ENCODE measurements around the gene RPS3. TPM values are rescaled to one million over a fixed set of nuclear protein-coding genes. Genes with fewer than 3 reads are reported as not detected.

The RPS3 gene
- total RNA-seq, 2 donors from 2014 or later: 2,923 to 3,877 TPM

DNA sequence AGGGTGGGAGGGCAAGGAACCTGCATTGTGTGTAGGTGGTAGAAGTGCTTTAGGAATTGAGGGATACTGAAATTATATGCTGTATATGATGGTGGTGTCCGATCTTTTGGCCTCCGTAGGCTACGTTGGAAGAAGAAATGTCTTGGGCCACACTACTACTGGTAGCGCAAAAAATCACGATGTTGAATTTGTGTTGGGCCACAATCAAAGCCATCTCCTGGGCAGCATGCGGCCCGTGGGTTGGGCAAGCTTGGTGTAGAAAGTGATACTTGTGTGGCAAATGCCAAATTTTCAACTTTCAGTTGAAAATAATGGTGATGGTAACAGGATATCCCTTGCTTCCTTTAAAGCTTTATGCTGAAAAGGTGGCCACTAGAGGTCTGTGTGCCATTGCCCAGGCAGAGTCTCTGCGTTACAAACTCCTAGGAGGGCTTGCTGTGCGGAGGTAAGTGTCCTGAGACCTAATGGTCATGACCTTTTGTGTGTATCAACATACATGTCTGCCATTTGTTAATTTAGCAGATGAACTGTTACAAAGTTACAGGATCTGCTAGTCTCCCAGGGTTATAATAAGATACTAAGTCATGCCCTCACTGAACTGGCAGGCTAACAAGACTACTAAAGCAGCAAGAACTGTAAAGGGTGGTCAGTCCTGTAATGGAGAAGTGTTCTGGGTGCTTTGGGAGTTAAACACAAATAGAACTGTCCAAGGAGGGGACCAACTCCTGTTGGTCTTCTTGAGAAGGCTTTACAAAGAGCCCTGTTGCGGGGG lies 2.9 kb downstream of the RPS3 start:
- Histone ChIP-seq H3K36me3 (ENCODE audit: control insufficient read depth, insufficient read depth, low read length) (peaks cover 72% of the 10 kb centered on the region), H3K9me3 (ENCODE audit: control insufficient read depth, low read length) (no peaks in the 10 kb centered on the region), H3K4me3 (ENCODE audit: low read length) (peak overlapping the region; percentile 95), H3K4me1 (ENCODE audit: control insufficient read depth, insufficient read depth, low read length) (peaks cover 31% of the 10 kb centered on the region), H3K27ac (ENCODE audit: low read depth, low read length) (no peak overlapping the region), H3K27me3 (ENCODE audit: control insufficient read depth, insufficient read depth, low read length, poor library complexity, severe bottlenecking) (no peaks in the 10 kb centered on the region), H3K9ac (ENCODE audit: extremely low read depth, low read length, poor library complexity, severe bottlenecking) (peak overlapping the region; percentile 36)
- WGBS, 2 experiments (ENCODE audit: insufficient coverage in 1 of 2, insufficient read length in 1 of 2): 95 to 96% methylated on average over 8 to 10 of the region's 10 CpGs
- Mint-ChIP-seq H3K9me3 (no peaks in the 10 kb centered on the region), H3K27ac (peak overlapping the region; percentile 99), H3K4me3 (peak overlapping the region; percentile 99), H3K36me3 (ENCODE audit: low read depth) (peaks cover 74% of the 10 kb centered on the region), H3K27me3 (ENCODE audit: insufficient read depth) (no peaks in the 10 kb centered on the region), H3K4me1 (peaks cover 52% of the 10 kb centered on the region)
- TF ChIP-seq, protein P1, sequence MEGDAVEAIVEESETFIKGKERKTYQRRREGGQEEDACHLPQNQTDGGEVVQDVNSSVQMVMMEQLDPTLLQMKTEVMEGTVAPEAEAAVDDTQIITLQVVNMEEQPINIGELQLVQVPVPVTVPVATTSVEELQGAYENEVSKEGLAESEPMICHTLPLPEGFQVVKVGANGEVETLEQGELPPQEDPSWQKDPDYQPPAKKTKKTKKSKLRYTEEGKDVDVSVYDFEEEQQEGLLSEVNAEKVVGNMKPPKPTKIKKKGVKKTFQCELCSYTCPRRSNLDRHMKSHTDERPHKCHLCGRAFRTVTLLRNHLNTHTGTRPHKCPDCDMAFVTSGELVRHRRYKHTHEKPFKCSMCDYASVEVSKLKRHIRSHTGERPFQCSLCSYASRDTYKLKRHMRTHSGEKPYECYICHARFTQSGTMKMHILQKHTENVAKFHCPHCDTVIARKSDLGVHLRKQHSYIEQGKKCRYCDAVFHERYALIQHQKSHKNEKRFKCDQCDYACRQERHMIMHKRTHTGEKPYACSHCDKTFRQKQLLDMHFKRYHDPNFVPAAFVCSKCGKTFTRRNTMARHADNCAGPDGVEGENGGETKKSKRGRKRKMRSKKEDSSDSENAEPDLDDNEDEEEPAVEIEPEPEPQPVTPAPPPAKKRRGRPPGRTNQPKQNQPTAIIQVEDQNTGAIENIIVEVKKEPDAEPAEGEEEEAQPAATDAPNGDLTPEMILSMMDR (conservative IDR thresholded peaks at IDR 0.05): peak; percentile 50
- no peak for DNase-seq

DNA sequence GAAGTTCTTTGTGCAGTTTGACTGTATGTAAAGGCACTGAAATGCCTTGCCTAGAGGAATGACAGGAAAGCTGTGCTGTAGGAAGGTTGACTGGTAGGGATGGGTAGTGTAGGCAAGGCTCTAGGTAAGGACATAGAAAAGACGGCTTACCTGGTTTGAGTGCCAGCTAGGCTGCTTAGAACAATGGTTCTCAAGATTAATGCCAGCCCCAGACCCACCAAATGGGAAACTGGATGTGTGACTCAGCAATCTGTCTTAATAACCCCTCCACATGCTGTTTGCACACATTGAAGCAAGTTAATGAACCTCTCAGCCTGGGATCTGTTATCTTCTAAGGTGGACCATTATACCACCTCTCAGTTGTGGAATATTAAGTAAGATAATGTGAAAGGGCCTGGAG lies 3.7 kb downstream of the RPS3 start:
- Histone ChIP-seq H3K27ac (ENCODE audit: low read depth, low read length) (no peak overlapping the region), H3K36me3 (ENCODE audit: control insufficient read depth, insufficient read depth, low read length) (peaks cover 81% of the 10 kb centered on the region), H3K27me3 (ENCODE audit: control insufficient read depth, insufficient read depth, low read length, poor library complexity, severe bottlenecking) (no peaks in the 10 kb centered on the region), H3K4me1 (ENCODE audit: control insufficient read depth, insufficient read depth, low read length) (peaks cover 31% of the 10 kb centered on the region), H3K4me3 (ENCODE audit: low read length) (peak overlapping the region; percentile 95), H3K9ac (ENCODE audit: extremely low read depth, low read length, poor library complexity, severe bottlenecking) (no peak overlapping the region), H3K9me3 (ENCODE audit: control insufficient read depth, low read length) (no peaks in the 10 kb centered on the region)
- no peaks in the 10 kb centered on the region for H3K9me3 Mint-ChIP-seq
- H3K27me3 Mint-ChIP-seq (ENCODE audit: insufficient read depth): no peaks in the 10 kb centered on the region
- no peak for DNase-seq
- TF ChIP-seq, protein P1 (conservative IDR thresholded peaks at IDR 0.05): no peak
- H3K36me3 Mint-ChIP-seq (ENCODE audit: low read depth): peaks cover 79% of the 10 kb centered on the region
- H3K4me3 Mint-ChIP-seq: peak overlapping the region; percentile 99
- peak overlapping the region; percentile 99 for H3K27ac Mint-ChIP-seq
- WGBS, 2 experiments (ENCODE audit: insufficient coverage in 1 of 2, insufficient read length in 1 of 2): 83 to 100% methylated on average over 1 of the region's 1 CpG
- H3K4me1 Mint-ChIP-seq: peaks cover 52% of the 10 kb centered on the region

DNA sequence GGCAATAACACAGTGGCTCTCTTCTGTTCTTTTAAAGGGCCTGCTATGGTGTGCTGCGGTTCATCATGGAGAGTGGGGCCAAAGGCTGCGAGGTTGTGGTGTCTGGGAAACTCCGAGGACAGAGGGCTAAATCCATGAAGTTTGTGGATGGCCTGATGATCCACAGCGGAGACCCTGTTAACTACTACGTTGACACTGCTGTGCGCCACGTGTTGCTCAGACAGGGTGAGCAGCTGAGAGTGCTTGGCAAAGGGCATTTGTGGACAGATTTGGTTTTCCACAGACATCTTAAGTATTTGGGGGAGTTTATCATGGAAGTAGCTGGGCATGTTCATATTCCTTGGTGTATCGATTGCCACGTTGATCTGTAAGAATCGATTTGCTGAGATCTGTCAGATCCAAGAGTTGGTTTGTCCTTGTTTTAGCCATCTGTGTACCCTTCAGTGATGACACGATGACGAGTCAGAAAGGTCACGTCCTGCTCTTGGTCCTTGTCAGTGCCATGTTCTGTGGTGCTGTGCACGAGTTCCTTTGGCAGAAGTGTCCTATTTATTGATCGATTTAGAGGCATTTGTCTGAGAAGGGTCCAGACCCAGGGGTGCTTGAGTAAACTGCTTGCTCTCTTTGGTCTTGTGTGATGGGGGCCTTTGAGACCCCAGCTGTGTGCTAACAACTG lies 4.8 kb downstream of the RPS3 start:
- TF ChIP-seq, protein P1 (conservative IDR thresholded peaks at IDR 0.05): no peak
- H3K27ac Mint-ChIP-seq: peak overlapping the region; percentile 71
- peaks cover 88% of the 10 kb centered on the region for H3K36me3 Mint-ChIP-seq (ENCODE audit: low read depth)
- H3K27ac ChIP-seq (ENCODE audit: low read depth, low read length): no peak overlapping the region
- peaks cover 51% of the 10 kb centered on the region for H3K4me1 Mint-ChIP-seq
- no peaks in the 10 kb centered on the region for H3K27me3 ChIP-seq (ENCODE audit: control insufficient read depth, insufficient read depth, low read length, poor library complexity, severe bottlenecking)
- peak overlapping the region; percentile 95 for H3K4me3 ChIP-seq (ENCODE audit: low read length)
- H3K9ac ChIP-seq (ENCODE audit: extremely low read depth, low read length, poor library complexity, severe bottlenecking): no peak overlapping the region
- WGBS, 2 experiments (ENCODE audit: insufficient coverage in 1 of 2, insufficient read length in 1 of 2): 96 to 98% methylated on average over 14 to 15 of the region's 15 CpGs
- peaks cover 31% of the 10 kb centered on the region for H3K4me1 ChIP-seq (ENCODE audit: control insufficient read depth, insufficient read depth, low read length)
- no peak for DNase-seq
- peaks cover 89% of the 10 kb centered on the region for H3K36me3 ChIP-seq (ENCODE audit: control insufficient read depth, insufficient read depth, low read length)
- no peaks in the 10 kb centered on the region for H3K9me3 Mint-ChIP-seq
- H3K9me3 ChIP-seq (ENCODE audit: control insufficient read depth, low read length): no peaks in the 10 kb centered on the region
- no peak overlapping the region for H3K4me3 Mint-ChIP-seq
- H3K27me3 Mint-ChIP-seq (ENCODE audit: insufficient read depth): no peaks in the 10 kb centered on the region

All from endodermal cell (in vitro differentiated cells).